ENCODE data around the gene LIPI. TPM values are rescaled to one million over a fixed set of nuclear protein-coding genes. Genes with fewer than 3 reads are reported as not detected.
A peak's percentile ranks its signal among the peaks of the same experiment; 100 is the strongest.
"Not testable (repeated sequence)": the region's sequence is repeated elsewhere in the genome, so short reads cannot be mapped to it uniquely, and the experiment has no call there.

LIPI gene
- total and polyA plus RNA-seq, 2 donors (not counting 1 experiment from before 2014, with no cell fraction given) = not detected

DNA sequence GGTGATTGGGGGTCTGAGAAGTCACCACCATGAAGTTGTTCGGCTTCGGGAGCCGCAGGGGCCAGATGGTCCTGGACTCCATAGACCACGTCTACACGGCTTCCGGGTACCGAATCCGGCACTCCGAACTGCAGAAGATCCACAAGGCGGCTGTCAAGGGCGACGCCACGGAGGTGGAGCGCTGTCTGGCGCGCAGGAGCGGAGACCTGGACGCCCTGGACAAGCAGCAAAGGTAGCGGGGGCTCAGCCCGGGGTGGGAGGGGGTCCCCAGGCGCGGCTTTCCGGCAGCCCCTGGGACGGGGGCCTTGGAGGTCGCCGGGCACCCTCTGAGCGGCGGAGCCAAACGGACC lies 146.5 kb downstream of the LIPI start:
- H3K4me3 ChIP-seq (replicated peaks in 1 of 4; ENCODE audit: control extremely low read depth in 1 of 4, insufficient read depth in 1 of 4, low read depth in 3 of 4, low read length in 4 of 4) = peak overlapping the region in 1 of 4 experiments; percentile 55
- no peaks in the 10 kb centered on the region for H3K36me3 ChIP-seq (ENCODE audit: control insufficient read depth, insufficient read depth, low read length)
- no peaks in the 10 kb centered on the region for H3K9me3 ChIP-seq (ENCODE audit: control insufficient read depth, insufficient read depth, low read depth, low read length)
- no peak overlapping the region for H3K27ac ChIP-seq (ENCODE audit: insufficient read depth, low read length)
- no peak for DNase-seq (ENCODE audit: low read depth in 2 of 2)
- no peak overlapping the region for H3K4me2 ChIP-seq (ENCODE audit: extremely low read depth, insufficient read depth, low read length)
- H2AFZ ChIP-seq (ENCODE audit: low read length) = no peak overlapping the region
- H3K9ac ChIP-seq (ENCODE audit: insufficient read depth, low read length) = no peak overlapping the region
- TF ChIP-seq, protein P1, sequence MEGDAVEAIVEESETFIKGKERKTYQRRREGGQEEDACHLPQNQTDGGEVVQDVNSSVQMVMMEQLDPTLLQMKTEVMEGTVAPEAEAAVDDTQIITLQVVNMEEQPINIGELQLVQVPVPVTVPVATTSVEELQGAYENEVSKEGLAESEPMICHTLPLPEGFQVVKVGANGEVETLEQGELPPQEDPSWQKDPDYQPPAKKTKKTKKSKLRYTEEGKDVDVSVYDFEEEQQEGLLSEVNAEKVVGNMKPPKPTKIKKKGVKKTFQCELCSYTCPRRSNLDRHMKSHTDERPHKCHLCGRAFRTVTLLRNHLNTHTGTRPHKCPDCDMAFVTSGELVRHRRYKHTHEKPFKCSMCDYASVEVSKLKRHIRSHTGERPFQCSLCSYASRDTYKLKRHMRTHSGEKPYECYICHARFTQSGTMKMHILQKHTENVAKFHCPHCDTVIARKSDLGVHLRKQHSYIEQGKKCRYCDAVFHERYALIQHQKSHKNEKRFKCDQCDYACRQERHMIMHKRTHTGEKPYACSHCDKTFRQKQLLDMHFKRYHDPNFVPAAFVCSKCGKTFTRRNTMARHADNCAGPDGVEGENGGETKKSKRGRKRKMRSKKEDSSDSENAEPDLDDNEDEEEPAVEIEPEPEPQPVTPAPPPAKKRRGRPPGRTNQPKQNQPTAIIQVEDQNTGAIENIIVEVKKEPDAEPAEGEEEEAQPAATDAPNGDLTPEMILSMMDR (conservative IDR thresholded peaks at IDR 0.05 in 1 of 2, IDR thresholded peaks at IDR 0.05 in 1 of 2; ENCODE audit: low read depth in 1 of 2, low read length in 2 of 2) = no peak
- no peak for TF ChIP-seq EZH2 (IDR thresholded peaks at IDR 0.05; ENCODE audit: low read length, missing control alignments)
- H3K79me2 ChIP-seq (ENCODE audit: control insufficient read depth, insufficient read depth, low read length) = no peaks in the 10 kb centered on the region
- H4K20me1 ChIP-seq (ENCODE audit: control insufficient read depth, extremely low read depth, insufficient read depth, low read length) = no peaks in the 10 kb centered on the region
- H3K27me3 ChIP-seq (ENCODE audit: control insufficient read depth, insufficient read depth, low read length) = no peaks in the 10 kb centered on the region
- no peaks in the 10 kb centered on the region for H3K4me1 ChIP-seq (ENCODE audit: control insufficient read depth, extremely low read depth, insufficient read depth, low read length)

DNA sequence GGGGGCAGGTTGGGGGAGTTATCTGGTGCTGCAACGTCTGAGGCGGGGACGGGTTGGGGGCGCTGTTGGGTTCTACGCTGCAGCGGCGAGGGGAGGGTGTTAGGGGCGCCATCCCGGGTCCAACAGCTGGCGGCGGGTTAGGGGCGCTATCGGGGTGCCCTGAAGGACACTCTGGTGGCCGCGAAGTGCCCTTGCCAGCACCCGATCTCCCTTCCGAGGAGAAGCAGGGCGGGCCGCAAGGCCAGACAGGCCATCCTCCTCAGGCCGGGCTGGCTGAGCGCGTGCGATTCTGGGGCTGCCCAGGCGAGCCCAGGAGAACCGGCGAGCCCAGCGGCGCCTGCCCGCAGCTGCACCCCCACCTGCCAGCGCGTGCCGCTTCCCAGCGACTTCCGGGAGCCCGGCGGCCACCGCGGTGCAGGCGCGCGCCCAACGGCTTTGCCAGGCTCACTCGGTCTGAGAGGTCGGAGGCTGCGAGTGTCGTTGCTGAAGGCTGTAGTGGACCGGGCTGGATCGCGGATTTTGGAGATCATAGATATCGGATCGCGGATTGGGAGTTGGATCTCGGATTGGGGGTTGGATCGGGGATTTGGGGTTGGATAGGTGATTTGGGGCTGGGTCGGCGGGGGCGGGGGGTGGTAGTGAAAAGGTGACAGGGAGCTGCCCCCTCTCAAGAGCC lies 147.0 kb downstream of the LIPI start:
- not testable (repeated sequence) for DNase-seq (ENCODE audit: low read depth in 2 of 2)

DNA sequence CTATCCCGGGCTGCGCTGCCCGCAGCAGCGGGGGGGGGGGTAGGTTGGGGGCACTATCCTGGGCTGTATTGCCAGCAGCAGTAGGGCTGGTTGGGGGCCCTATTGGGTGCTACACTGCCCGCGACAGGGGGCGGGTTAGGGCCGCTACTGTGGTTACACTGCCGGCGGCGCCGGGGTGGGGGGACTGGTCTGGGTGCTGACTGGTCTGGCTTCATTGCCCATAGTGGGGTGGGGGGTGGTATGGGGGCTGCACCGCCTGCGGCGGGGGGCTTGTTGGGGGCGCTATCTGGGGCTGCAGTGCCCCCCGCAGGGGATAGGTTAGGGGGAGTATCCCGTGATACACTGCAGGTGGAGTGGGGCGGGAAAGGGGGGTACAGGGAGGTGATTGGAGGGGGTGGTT lies 148.1 kb downstream of the LIPI start:
- DNase-seq (ENCODE audit: low read depth in 2 of 2); H3K27me3 ChIP-seq (ENCODE audit: control insufficient read depth, insufficient read depth, low read length); H3K4me3 ChIP-seq (replicated peaks in 1 of 4; ENCODE audit: control extremely low read depth in 1 of 4, insufficient read depth in 1 of 4, low read depth in 3 of 4, low read length in 4 of 4): not testable (repeated sequence)

More for the DNA sequence above, 147.0 kb downstream of the LIPI start:
- not testable (repeated sequence) for H4K20me1 ChIP-seq (ENCODE audit: control insufficient read depth, extremely low read depth, insufficient read depth, low read length); H2AFZ ChIP-seq (ENCODE audit: low read length); H3K4me1 ChIP-seq (ENCODE audit: control insufficient read depth, extremely low read depth, insufficient read depth, low read length); H3K36me3 ChIP-seq (ENCODE audit: control insufficient read depth, insufficient read depth, low read length); H3K79me2 ChIP-seq (ENCODE audit: control insufficient read depth, insufficient read depth, low read length); H3K9ac ChIP-seq (ENCODE audit: insufficient read depth, low read length); H3K27ac ChIP-seq (ENCODE audit: insufficient read depth, low read length); H3K27me3 ChIP-seq (ENCODE audit: control insufficient read depth, insufficient read depth, low read length); H3K9me3 ChIP-seq (ENCODE audit: control insufficient read depth, insufficient read depth, low read depth, low read length)
- H3K4me2 ChIP-seq (ENCODE audit: extremely low read depth, insufficient read depth, low read length) = peak overlapping the region; percentile 51
- peak overlapping the region in 1 of 4 experiments; percentile 55 for H3K4me3 ChIP-seq (replicated peaks in 1 of 4; ENCODE audit: control extremely low read depth in 1 of 4, insufficient read depth in 1 of 4, low read depth in 3 of 4, low read length in 4 of 4)

DNA sequence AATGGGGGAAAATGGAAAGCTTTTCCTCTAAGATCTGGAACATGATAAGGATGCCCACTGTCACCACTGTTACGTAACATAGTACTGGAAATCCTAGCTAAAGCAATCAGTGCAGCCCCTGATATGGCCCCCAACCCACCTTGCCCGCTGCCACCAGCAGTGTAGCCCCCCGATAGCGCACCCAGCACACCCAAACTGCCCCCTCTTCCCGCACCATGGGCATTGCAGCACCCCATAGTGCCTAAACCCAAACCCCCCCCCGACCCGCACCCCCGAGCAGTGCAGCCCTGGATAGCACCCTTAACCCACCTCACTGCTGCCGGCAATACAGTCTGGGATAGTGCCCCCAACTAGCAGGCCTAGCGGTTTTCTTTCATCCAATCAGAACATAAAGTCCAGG lies 148.9 kb downstream of the LIPI start:
- H3K27me3 ChIP-seq (ENCODE audit: control insufficient read depth, insufficient read depth, low read length); H3K9ac ChIP-seq (ENCODE audit: insufficient read depth, low read length); H2AFZ ChIP-seq (ENCODE audit: low read length); H4K20me1 ChIP-seq (ENCODE audit: control insufficient read depth, extremely low read depth, insufficient read depth, low read length); H3K9me3 ChIP-seq (ENCODE audit: control insufficient read depth, insufficient read depth, low read depth, low read length); H3K4me2 ChIP-seq (ENCODE audit: extremely low read depth, insufficient read depth, low read length); DNase-seq (ENCODE audit: low read depth in 2 of 2); H3K27ac ChIP-seq (ENCODE audit: insufficient read depth, low read length); H3K4me1 ChIP-seq (ENCODE audit: control insufficient read depth, extremely low read depth, insufficient read depth, low read length); H3K4me3 ChIP-seq (replicated peaks in 1 of 4; ENCODE audit: control extremely low read depth in 1 of 4, insufficient read depth in 1 of 4, low read depth in 3 of 4, low read length in 4 of 4); H3K36me3 ChIP-seq (ENCODE audit: control insufficient read depth, insufficient read depth, low read length); H3K79me2 ChIP-seq (ENCODE audit: control insufficient read depth, insufficient read depth, low read length): not testable (repeated sequence)

More for the DNA sequence above, 148.1 kb downstream of the LIPI start:
- H3K27ac ChIP-seq (ENCODE audit: insufficient read depth, low read length); H3K4me1 ChIP-seq (ENCODE audit: control insufficient read depth, extremely low read depth, insufficient read depth, low read length); H3K9ac ChIP-seq (ENCODE audit: insufficient read depth, low read length); H2AFZ ChIP-seq (ENCODE audit: low read length); H3K4me2 ChIP-seq (ENCODE audit: extremely low read depth, insufficient read depth, low read length); H3K79me2 ChIP-seq (ENCODE audit: control insufficient read depth, insufficient read depth, low read length); H3K9me3 ChIP-seq (ENCODE audit: control insufficient read depth, insufficient read depth, low read depth, low read length); H4K20me1 ChIP-seq (ENCODE audit: control insufficient read depth, extremely low read depth, insufficient read depth, low read length); H3K36me3 ChIP-seq (ENCODE audit: control insufficient read depth, insufficient read depth, low read length): not testable (repeated sequence)

DNA sequence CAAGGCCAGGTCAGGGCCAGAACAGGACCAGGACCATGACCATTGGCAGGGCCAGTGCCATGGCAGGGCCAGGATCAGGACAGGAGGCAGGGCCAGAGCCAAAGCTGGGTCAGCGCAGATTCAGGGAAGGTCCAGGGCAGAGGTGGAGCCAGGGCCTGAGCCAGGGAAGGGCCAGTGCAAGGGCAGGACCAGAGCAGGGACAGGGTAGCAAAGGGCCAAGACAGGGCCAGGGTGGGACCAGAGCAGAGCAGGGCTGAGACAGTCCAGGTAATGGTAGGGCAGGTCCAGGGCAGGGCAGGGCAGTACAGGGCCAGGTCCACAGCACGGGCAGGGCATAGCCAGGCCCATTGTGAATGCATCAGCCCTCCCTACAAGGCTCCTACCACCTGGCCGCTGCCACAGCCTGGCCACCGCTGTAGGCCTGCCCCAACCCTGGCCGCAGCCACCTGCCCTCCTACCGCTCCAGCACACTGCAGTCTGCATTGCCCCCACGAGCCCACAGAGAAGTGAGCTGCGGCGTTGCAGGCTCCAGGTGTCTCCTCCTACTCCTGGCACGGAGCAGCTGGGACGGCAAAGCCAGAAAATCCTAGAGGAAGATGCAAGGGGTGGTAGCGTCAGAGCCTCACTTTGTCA lies 151.6 kb downstream of the LIPI start:
- H3K36me3 ChIP-seq (ENCODE audit: control insufficient read depth, insufficient read depth, low read length); H3K27ac ChIP-seq (ENCODE audit: insufficient read depth, low read length); H2AFZ ChIP-seq (ENCODE audit: low read length); H4K20me1 ChIP-seq (ENCODE audit: control insufficient read depth, extremely low read depth, insufficient read depth, low read length); H3K4me2 ChIP-seq (ENCODE audit: extremely low read depth, insufficient read depth, low read length); H3K27me3 ChIP-seq (ENCODE audit: control insufficient read depth, insufficient read depth, low read length); H3K9me3 ChIP-seq (ENCODE audit: control insufficient read depth, insufficient read depth, low read depth, low read length); DNase-seq (ENCODE audit: low read depth in 2 of 2); H3K4me3 ChIP-seq (replicated peaks in 1 of 4; ENCODE audit: control extremely low read depth in 1 of 4, insufficient read depth in 1 of 4, low read depth in 3 of 4, low read length in 4 of 4); H3K4me1 ChIP-seq (ENCODE audit: control insufficient read depth, extremely low read depth, insufficient read depth, low read length); H3K9ac ChIP-seq (ENCODE audit: insufficient read depth, low read length); H3K79me2 ChIP-seq (ENCODE audit: control insufficient read depth, insufficient read depth, low read length): not testable (repeated sequence)

Data from fibroblast of lung (primary cell).